Measurements from ENCODE around the gene DDX1. TPM values are rescaled to one million over a fixed set of nuclear protein-coding genes. Genes with fewer than 3 reads are reported as not detected.

Gene DDX1
- total RNA-seq, 4 donors from 2014 or later, result 50.3 to 109 (median 75.2) TPM

GRCh38 chr2:15591373-15591691 is 336 bp upstream of the DDX1 start:
- TF ChIP-seq CTCF (IDR thresholded peaks at IDR 0.05; ENCODE audit: low read depth), result no peak

DNA sequence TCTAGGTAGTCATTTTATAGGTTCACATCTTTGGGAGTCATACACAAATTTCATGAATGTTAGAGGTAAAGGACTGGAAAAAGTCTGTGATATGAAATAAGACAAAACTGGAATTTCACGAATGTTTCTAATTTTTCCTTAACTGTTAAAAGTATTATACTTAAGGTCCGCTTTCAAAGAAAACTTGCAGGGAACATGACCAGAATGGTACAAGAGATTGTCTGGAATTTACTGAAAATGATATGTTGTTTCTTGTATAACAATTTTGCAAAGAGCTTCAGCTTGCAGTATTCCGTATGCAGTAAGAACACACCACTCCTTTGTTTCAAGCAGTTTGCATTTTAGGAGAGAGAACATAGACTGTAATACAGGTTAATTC is 1.6 kb downstream of the DDX1 start:
- TF ChIP-seq CTCF (IDR thresholded peaks at IDR 0.05; ENCODE audit: low read depth), result no peak

GRCh38 chr2:15594291-15595256 is 2.9 kb downstream of the DDX1 start:
- TF ChIP-seq CTCF (IDR thresholded peaks at IDR 0.05; ENCODE audit: low read depth), result no peak

DNA sequence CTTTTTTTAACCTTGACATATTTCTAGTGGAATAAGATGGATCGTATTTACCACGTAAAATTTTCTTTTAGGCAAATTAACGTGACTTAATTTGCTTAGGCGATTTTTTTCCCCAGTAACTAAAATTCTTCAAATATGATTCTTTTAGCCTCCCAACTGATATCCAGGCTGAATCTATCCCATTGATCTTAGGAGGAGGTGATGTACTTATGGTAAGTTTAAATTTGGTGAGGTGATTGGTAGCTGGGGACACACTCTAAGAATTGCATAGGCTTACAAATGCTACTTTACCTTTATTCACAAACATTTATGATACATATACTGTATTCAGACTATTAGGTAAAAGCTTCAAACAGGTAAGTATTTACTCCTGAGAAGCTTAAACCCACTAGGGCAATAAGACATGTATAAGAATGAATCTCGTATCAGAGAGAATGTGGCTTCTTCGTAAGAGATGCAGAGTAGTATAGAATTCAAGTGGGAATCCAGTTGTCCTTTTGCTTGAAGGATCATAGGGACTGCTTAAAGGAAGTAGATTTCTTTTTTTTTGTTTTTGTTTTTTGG is 3.8 kb downstream of the DDX1 start:
- TF ChIP-seq CTCF (IDR thresholded peaks at IDR 0.05; ENCODE audit: low read depth), result no peak

DNA sequence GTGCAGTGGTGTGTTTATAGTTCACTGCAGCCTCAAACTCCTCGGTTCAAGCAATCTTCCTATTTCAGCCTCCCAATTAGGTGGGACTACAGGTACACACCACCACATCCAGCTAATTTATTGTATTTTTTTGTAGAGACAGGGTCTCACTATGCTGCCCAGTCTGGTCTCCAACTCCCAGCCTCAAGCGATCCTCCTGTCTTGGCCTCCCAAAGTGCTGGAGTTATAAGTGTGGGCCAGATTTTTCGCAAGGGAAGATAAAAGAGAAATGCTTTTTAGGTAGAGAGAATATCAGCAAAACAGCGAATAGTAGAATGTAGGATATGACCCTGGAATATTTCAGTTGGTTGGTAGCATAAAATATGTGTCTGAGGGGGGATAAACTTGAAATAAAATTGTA is 4.3 kb downstream of the DDX1 start:
- no peak for TF ChIP-seq CTCF (IDR thresholded peaks at IDR 0.05; ENCODE audit: low read depth)

GRCh38 chr2:15596350-15596749 is 4.7 kb downstream of the DDX1 start:
- no peak for TF ChIP-seq CTCF (IDR thresholded peaks at IDR 0.05; ENCODE audit: low read depth)

GRCh38 chr2:15596968-15597367 is 5.3 kb downstream of the DDX1 start:
- TF ChIP-seq CTCF (IDR thresholded peaks at IDR 0.05; ENCODE audit: low read depth), result no peak

Measured in subcutaneous adipose tissue (tissue), 4 donors.